AG10803 (cell line): ENCODE measurements around the gene PAXX.

ENCODE experiments used
- DNase-seq: peaks from one replicate; pipeline ENCODE4 v3.0.0; 2010; ENCODE audit warnings: low read depth
- H3K4me3 ChIP-seq: 2 replicates; pipeline ENCODE4 v1.5.1; 2011; ENCODE audit warnings: mild to moderate bottlenecking, low read length, control low read depth
- TF ChIP-seq, protein P1 (sequence below): conservative IDR thresholded peaks from 2 replicates; pipeline ENCODE4 v1.5.1; 2011; ENCODE audit warnings: mild to moderate bottlenecking, low read length, control low read depth, inconsistent platforms

Gene PAXX

DNA sequence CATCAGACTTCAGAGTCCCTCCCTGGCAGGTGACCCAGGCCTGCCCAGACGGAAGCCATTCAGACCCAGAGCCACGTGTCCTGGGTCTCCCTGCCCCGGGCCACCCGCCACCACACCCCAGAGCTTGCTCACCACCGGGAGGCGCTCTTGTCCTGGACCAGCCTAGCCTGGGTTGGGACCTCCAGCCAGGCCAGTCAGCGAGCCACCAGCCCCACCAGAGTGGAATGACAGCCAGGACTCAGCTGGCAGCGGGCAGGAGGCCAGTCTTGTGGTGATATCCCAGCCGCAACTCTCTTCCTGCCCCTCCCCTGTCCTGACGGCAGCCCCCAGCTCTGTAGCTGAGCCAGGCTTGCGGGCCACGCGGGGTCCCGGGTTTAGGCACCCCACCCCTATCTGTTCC lies 16.6 kb upstream of the PAXX start:
- DNase-seq, result peak; percentile 34
- no peak overlapping the region for H3K4me3 ChIP-seq
- TF ChIP-seq, protein P1, sequence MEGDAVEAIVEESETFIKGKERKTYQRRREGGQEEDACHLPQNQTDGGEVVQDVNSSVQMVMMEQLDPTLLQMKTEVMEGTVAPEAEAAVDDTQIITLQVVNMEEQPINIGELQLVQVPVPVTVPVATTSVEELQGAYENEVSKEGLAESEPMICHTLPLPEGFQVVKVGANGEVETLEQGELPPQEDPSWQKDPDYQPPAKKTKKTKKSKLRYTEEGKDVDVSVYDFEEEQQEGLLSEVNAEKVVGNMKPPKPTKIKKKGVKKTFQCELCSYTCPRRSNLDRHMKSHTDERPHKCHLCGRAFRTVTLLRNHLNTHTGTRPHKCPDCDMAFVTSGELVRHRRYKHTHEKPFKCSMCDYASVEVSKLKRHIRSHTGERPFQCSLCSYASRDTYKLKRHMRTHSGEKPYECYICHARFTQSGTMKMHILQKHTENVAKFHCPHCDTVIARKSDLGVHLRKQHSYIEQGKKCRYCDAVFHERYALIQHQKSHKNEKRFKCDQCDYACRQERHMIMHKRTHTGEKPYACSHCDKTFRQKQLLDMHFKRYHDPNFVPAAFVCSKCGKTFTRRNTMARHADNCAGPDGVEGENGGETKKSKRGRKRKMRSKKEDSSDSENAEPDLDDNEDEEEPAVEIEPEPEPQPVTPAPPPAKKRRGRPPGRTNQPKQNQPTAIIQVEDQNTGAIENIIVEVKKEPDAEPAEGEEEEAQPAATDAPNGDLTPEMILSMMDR, result peak; percentile 27; the same call in 1 of the 2 replicates

DNA sequence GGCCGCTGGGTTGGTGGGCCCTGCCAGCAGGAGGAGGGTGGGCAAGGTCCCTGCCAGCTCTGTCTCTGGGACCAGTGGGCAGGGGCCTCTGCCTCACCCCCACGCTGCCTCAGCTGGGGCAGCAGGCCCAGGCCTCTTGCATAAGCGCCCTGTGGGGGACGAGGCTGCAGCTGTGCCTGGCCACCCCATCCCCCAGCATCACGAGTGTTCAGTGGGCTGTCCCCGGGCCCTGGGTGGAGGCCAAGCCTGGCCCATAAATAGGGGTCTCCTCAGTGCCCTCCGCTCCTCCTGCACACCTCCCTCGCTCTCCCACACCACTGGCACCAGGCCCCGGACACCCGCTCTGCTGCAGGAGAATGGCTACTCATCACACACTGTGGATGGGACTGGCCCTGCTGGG lies 15.0 kb upstream of the PAXX start, which contains the start of gene PTGDS:
TSS of gene PTGDS (plus strand) at position 282 of the 400 bp plus-strand sequence. CDS start at position 357, 75 bp downstream.
- TF ChIP-seq, protein P1, result no peak
- H3K4me3 ChIP-seq, result peak within 1 kb of the TSS; percentile 60
- DNase-seq, result peak; percentile 28

DNA sequence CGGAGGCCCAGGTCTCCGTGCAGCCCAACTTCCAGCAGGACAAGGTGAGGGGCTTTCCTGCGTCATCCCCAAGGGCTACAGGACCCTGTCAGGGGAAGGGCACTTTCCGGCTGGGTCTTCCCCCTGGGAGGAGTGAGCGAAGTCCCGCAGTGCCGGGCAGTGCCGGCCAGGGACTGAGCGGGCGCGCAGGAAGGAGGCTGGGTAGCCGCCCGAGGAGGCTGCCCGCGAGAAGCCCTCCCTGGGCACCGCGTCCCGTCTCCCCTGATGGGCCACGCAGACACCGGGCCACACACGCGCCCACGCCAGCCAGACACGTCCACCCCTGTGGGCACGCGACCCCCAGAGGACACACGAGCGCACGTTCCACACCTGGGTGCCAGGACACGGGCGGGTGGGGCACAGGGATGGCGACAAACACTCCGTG lies 14.6 kb upstream of the PAXX start:
- TF ChIP-seq, protein P1, result no peak
- peak overlapping the region; percentile 60 for H3K4me3 ChIP-seq
- DNase-seq, result no peak

DNA sequence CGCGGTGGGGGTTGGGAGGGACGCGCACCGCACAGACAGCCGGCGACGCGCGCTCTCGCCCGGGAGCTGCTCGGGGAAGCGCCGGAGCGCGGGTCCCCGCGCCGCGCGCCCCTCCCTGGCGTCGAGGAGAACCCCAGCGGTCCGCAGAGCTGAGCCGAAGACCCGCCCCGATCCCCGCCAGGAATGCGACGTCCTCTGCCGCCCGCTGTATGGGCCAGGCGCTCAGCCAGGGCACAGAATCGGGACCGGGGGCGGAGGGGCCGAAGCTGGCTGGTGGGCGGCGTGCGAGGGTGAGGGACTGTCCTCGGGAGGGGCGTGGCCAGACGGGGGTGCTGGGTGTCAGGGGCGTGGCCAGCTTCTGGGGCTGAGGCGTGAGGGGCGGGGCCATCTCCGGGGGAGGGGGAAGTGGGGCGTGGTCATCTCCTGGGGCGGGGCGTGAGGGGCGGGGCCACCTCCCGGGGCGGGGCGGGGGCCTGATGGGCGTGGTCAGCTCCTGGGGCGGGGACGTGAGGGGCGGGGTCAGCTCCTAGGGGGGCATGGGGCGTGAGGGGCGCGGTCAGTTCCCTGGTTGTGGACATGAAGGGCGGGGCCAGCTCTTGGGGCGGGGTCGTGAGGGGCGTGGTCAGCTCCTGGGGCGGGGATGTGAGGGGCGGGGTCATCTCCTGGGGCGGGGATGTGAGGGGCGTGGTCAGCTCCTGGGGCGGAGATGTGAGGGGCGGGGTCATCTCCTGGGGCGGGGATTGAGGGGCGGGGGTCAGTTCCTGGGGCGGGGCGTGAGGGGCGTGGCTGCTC lies 14.0 kb upstream of the PAXX start:
- peak; percentile 39 for DNase-seq
- TF ChIP-seq, protein P1, result no peak
- peak overlapping the region; percentile 60 for H3K4me3 ChIP-seq

DNA sequence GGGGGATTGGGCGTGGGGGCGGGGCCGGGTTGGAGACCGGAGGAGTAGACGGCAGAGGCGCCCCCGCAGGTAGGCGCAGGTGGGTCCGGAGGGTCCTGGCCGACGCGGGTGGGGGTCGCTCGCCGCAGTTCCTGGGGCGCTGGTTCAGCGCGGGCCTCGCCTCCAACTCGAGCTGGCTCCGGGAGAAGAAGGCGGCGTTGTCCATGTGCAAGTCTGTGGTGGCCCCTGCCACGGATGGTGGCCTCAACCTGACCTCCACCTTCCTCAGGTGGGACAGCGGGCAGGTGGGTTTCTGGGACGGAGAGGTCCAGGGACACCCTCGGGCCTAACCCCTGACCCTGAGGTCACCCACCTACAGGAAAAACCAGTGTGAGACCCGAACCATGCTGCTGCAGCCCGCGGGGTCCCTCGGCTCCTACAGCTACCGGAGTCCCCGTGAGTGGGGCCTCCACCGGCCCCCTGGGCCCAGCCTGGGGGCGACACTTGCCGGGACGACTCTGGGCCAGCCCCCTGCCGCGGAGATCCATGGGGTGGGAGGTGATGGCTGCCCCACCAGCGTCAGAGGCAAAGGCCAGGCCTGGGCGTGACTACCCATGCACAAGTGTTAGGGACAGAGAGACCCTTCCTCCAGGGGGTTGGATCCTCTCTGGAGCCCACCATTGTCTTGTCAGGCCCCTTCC lies 13.2 kb upstream of the PAXX start:
- H3K4me3 ChIP-seq, result no peak overlapping the region
- TF ChIP-seq, protein P1, result no peak
- DNase-seq, result no peak

DNA sequence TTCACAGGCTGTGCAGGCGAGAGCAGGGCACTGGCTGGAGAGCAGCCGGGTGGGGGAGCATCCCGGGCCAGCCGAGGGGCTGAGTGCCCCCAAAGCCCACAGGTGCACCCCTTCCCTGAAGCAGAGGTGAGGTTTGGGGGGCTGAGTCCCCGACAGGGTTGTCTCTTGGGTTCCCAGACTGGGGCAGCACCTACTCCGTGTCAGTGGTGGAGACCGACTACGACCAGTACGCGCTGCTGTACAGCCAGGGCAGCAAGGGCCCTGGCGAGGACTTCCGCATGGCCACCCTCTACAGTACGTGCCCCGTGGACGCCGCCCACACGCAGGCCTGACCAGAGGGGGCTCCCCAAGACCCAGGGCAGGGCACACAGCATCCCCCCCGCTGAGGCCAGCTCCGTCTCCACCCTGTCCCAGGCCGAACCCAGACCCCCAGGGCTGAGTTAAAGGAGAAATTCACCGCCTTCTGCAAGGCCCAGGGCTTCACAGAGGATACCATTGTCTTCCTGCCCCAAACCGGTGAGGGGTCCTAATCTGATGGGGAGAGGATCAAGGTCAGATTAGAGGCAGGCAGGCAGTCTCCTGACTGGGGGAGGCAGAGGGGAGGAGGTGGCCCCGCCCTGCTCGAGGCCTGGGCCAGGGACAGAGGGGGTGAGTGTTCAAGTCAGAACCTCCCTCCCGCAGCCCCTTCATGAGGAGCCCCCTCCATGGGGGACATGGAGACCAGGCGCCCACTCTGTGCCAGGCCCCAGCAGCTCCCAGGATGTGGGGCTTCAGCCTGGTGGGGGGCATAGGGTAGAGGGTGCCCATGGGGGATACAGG lies 12.2 kb upstream of the PAXX start:
- no peak for DNase-seq
- TF ChIP-seq, protein P1, result no peak
- H3K4me3 ChIP-seq, result no peak overlapping the region
